GM23248 (cell line): ENCODE data around the gene NUDT22. TPM values are rescaled to one million over a fixed set of nuclear protein-coding genes. Genes with fewer than 3 reads are reported as not detected.

Experiments
- DNase-seq: peaks from one replicate; pipeline ENCODE4 v3.0.0-alpha.2; 2015
- H2AFZ ChIP-seq: fragments of 200-600 bp; sonication (generic); 2 replicates; pipeline ENCODE4 v1.6.1; 2016; ENCODE audit warnings: antibody characterized with exemption
- H3F3A ChIP-seq: fragments of 200-600 bp; sonication (generic); 2 replicates; pipeline ENCODE4 v1.6.1; 2016; ENCODE audit warnings: mild to moderate bottlenecking, antibody characterized with exemption, mixed run types; ENCODE audit not compliant: insufficient read depth
- H3K27ac ChIP-seq: fragments of 200-600 bp; sonication (generic); 2 replicates; pipeline ENCODE4 v1.5.1; 2016; ENCODE audit warnings: mild to moderate bottlenecking
- H3K27me3 ChIP-seq: fragments of 200-600 bp; sonication (generic); replicated peaks from 2 replicates; pipeline ENCODE4 v1.6.1; 2016; ENCODE audit warnings: mild to moderate bottlenecking; ENCODE audit not compliant: insufficient read depth
- H3K36me3 ChIP-seq: fragments of 200-600 bp; sonication (generic); 2 replicates; pipeline ENCODE4 v1.6.1; 2016; ENCODE audit warnings: low read depth, mild to moderate bottlenecking
- H3K4me1 ChIP-seq: fragments of 200-600 bp; sonication (generic); 2 replicates; pipeline ENCODE4 v1.6.1; 2016; ENCODE audit warnings: mild to moderate bottlenecking; ENCODE audit not compliant: insufficient read depth
- H3K4me2 ChIP-seq: fragments of 200-600 bp; sonication (generic); one replicate; pipeline ENCODE4 v1.6.1; 2016; ENCODE audit warnings: mild to moderate bottlenecking; ENCODE audit not compliant: unreplicated experiment
- H3K4me3 ChIP-seq: fragments of 200-600 bp; sonication (generic); 2 replicates; pipeline ENCODE4 v1.5.1; 2016; ENCODE audit warnings: mild to moderate bottlenecking
- H3K79me2 ChIP-seq: fragments of 200-600 bp; sonication (generic); 2 replicates; pipeline ENCODE4 v1.6.1; 2016; ENCODE audit warnings: mild to moderate bottlenecking; ENCODE audit not compliant: insufficient read depth
- H3K9ac ChIP-seq: fragments of 200-600 bp; sonication (generic); 2 replicates; pipeline ENCODE4 v1.6.1; 2016; ENCODE audit warnings: mild to moderate bottlenecking
- H3K9me2 ChIP-seq: fragments of 200-600 bp; sonication (generic); 2 replicates; pipeline ENCODE4 v1.6.1; 2016; ENCODE audit warnings: mixed run types, mild to moderate bottlenecking, moderate library complexity; ENCODE audit not compliant: insufficient read depth
- H3K9me3 ChIP-seq: fragments of 200-600 bp; sonication (generic); one replicate; pipeline ENCODE4 v1.6.1; 2017; ENCODE audit warnings: low read depth
- H4K20me1 ChIP-seq: fragments of 200-600 bp; sonication (generic); 2 replicates; pipeline ENCODE4 v1.6.0; 2016; ENCODE audit not compliant: insufficient read depth
- EZH2 ChIP-seq: fragments of 200-600 bp; sonication (generic); IDR thresholded peaks from 2 replicates; pipeline ENCODE4 v1.6.1; 2018; ENCODE audit warnings: antibody characterized with exemption, mild to moderate bottlenecking; ENCODE audit not compliant: insufficient read depth, poor library complexity, severe bottlenecking
- EZH2phosphoT487 ChIP-seq: fragments of 200-600 bp; sonication (generic); IDR thresholded peaks from 2 replicates; pipeline ENCODE4 v1.6.1; 2018; ENCODE audit warnings: antibody characterized with exemption, moderate library complexity, mild to moderate bottlenecking, low read depth; ENCODE audit not compliant: insufficient read depth
- WGBS, 2 experiments: methylation state at CpG; one replicate each; pipeline ENCODE4 v1.1.6; 2015 to 2017; ENCODE audit warnings: low lambda C conversion rate in 2 of 2, low coverage in 1 of 2; ENCODE audit errors: missing lambda C conversion rate in 2 of 2; 5-methylcytosine and 5-hydroxymethylcytosine counted together
- in situ Hi-C: fragments of 300-500 bp; cut with MboI; formaldehyde crosslinking; loops from 2 replicates; pipeline ENCODE4 v1.15.0; 2020
- polyA plus RNA-seq: library from polyadenylated mRNA; unstranded; fragments of >200 nt; fragmentation: Nextera tagmentation; extraction: Ambion mirVana; gene quantifications from 2 replicates; pipeline ENCODE4 v1.2.1, GENCODE V29; 2016
- total RNA-seq: library from RNA; depleted of rRNA; stranded (reverse); fragments of >200 nt; shearing (Covaris generic); gene quantifications from 2 replicates; pipeline ENCODE4 v1.2.3, GENCODE V29; 2014

Gene NUDT22
- total and polyA plus RNA-seq, 2 experiments from 2014 or later, result 74.5 to 97.9 TPM

- peak overlapping the region; percentile 80 for H3K4me2 ChIP-seq
- DNase-seq, result peak; percentile 75
- H3K27me3 ChIP-seq, result no peaks in the 10 kb centered on the region
- H3K4me3 ChIP-seq, result peak overlapping the region; percentile 82
- H3K9ac ChIP-seq, result peak overlapping the region; percentile 63
- H3K9me2 ChIP-seq, result no peaks in the 10 kb centered on the region
- 2 to 4% methylated on average over 9 to 35 of the region's 80 CpGs for WGBS, 2 experiments
- H4K20me1 ChIP-seq, result no peaks in the 10 kb centered on the region
- H3K4me1 ChIP-seq, result no peaks in the 10 kb centered on the region
- H3K79me2 ChIP-seq, result 0 out of 2 replicates have a peak, but pooled peaks cover 15% of the 10 kb centered on the region
- peak overlapping the region; percentile 65; the same call in 1 of the 2 replicates for H2AFZ ChIP-seq
- TF ChIP-seq EZH2phosphoT487 (no peak), EZH2 (no peak)
- H3F3A ChIP-seq, result peaks cover 2% of the 10 kb centered on the region; the same call in 1 of the 2 replicates
- no peaks in the 10 kb centered on the region for H3K36me3 ChIP-seq
- in situ Hi-C loops, result no loop called here
- no peak overlapping the region for H3K27ac ChIP-seq
- no peaks in the 10 kb centered on the region for H3K9me3 ChIP-seq
Observed at GRCh38 chr11:64234647-64235379, 8.7 kb downstream of the NUDT22 start.

- 71 to 76% methylated on average over 11 to 12 of the region's 12 CpGs for WGBS, 2 experiments
- peak overlapping the region; percentile 82 for H3K4me3 ChIP-seq
- peaks cover 6% of the 10 kb centered on the region for H3K4me1 ChIP-seq
- TF ChIP-seq EZH2, result no peak
- no peak for TF ChIP-seq EZH2phosphoT487
- no peak overlapping the region for H3K27ac ChIP-seq
- no peaks in the 10 kb centered on the region for H3K9me2 ChIP-seq
- H3K4me2 ChIP-seq, result peak overlapping the region; percentile 80
- no peak overlapping the region for H2AFZ ChIP-seq
- peak overlapping the region; percentile 63 for H3K9ac ChIP-seq
- H3K9me3 ChIP-seq, result no peaks in the 10 kb centered on the region
- no peaks in the 10 kb centered on the region for H3K36me3 ChIP-seq
- H3F3A ChIP-seq, result peaks cover 10% of the 10 kb centered on the region; the same call in 1 of the 2 replicates
- no peaks in the 10 kb centered on the region for H4K20me1 ChIP-seq
- in situ Hi-C loops, result no loop called here
- no peak for DNase-seq
- 0 out of 2 replicates have a peak, but pooled peaks cover 15% of the 10 kb centered on the region for H3K79me2 ChIP-seq
- no peaks in the 10 kb centered on the region for H3K27me3 ChIP-seq
Observed at GRCh38 chr11:64235437-64236161, 9.5 kb downstream of the NUDT22 start.

- no peaks in the 10 kb centered on the region for H4K20me1 ChIP-seq
- no peaks in the 10 kb centered on the region for H3K9me3 ChIP-seq
- H3K79me2 ChIP-seq, result peaks cover 19% of the 10 kb centered on the region
- no peak for TF ChIP-seq EZH2phosphoT487
- no peak for TF ChIP-seq EZH2
- H3K27ac ChIP-seq, result no peak overlapping the region
- no peak overlapping the region for H3K4me3 ChIP-seq
- no peaks in the 10 kb centered on the region for H3K36me3 ChIP-seq
- H3K27me3 ChIP-seq, result no peaks in the 10 kb centered on the region
- H3K4me1 ChIP-seq, result peaks cover 6% of the 10 kb centered on the region
- H3K4me2 ChIP-seq, result no peak overlapping the region
- no peak overlapping the region for H2AFZ ChIP-seq
- WGBS, 2 experiments, result 81 to 88% methylated on average over 10 to 12 of the region's 12 CpGs
- DNase-seq, result no peak
- no peaks in the 10 kb centered on the region for H3K9me2 ChIP-seq
- peaks cover 10% of the 10 kb centered on the region; the same call in 1 of the 2 replicates for H3F3A ChIP-seq
- H3K9ac ChIP-seq, result no peak overlapping the region
- in situ Hi-C loops, result no loop called here
Observed at GRCh38 chr11:64237484-64237951, 11.4 kb downstream of the NUDT22 start.

- Histone ChIP-seq H3K27me3 (no peaks in the 10 kb centered on the region), H3K79me2 (peaks cover 25% of the 10 kb centered on the region), H3K4me3 (no peak overlapping the region), H2AFZ (no peak overlapping the region), H3K36me3 (no peaks in the 10 kb centered on the region), H3K4me2 (no peak overlapping the region), H3K9me3 (no peaks in the 10 kb centered on the region), H3K27ac (no peak overlapping the region), H3K9ac (no peak overlapping the region), H3K4me1 (peaks cover 12% of the 10 kb centered on the region), H4K20me1 (no peaks in the 10 kb centered on the region), H3F3A (peaks cover 10% of the 10 kb centered on the region; the same call in 1 of the 2 replicates), H3K9me2 (no peaks in the 10 kb centered on the region)
- 88 to 91% methylated on average over 9 of the region's 9 CpGs for WGBS, 2 experiments
- in situ Hi-C loops, result no loop called here
- no peak for DNase-seq
- no peak for TF ChIP-seq EZH2
- TF ChIP-seq EZH2phosphoT487, result no peak
Observed at GRCh38 chr11:64238076-64238475, 12.0 kb downstream of the NUDT22 start.
